Ovary (tissue), 3 donors: ENCODE results near the gene ENO1.

Source experiments
- POLR2A ChIP-seq: fragments of 450-650 bp; IDR thresholded peaks from one replicate; pipeline ENCODE4 v1.6.1; 2017; ENCODE audit warnings: antibody characterized with exemption, mild to moderate bottlenecking, moderate library complexity
- TF ChIP-seq, protein P1 (sequence below), 3 donors: fragments of 450-650 bp in 2 of 3; fragments of 200-600 bp in 1 of 3; IDR thresholded peaks; one replicate each; pipeline versions ENCODE4 v1.5.1 to v1.8.0; 2016 to 2022; ENCODE audit warnings: antibody characterized with exemption in 3 of 3, mild to moderate bottlenecking in 1 of 3
- donor health status: DM: no; HTN: no; CAD: no.

- TF ChIP-seq, protein P1, sequence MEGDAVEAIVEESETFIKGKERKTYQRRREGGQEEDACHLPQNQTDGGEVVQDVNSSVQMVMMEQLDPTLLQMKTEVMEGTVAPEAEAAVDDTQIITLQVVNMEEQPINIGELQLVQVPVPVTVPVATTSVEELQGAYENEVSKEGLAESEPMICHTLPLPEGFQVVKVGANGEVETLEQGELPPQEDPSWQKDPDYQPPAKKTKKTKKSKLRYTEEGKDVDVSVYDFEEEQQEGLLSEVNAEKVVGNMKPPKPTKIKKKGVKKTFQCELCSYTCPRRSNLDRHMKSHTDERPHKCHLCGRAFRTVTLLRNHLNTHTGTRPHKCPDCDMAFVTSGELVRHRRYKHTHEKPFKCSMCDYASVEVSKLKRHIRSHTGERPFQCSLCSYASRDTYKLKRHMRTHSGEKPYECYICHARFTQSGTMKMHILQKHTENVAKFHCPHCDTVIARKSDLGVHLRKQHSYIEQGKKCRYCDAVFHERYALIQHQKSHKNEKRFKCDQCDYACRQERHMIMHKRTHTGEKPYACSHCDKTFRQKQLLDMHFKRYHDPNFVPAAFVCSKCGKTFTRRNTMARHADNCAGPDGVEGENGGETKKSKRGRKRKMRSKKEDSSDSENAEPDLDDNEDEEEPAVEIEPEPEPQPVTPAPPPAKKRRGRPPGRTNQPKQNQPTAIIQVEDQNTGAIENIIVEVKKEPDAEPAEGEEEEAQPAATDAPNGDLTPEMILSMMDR (IDR thresholded peaks at IDR 0.05) = peak in 1 of 3 donors; percentile 9
- TF ChIP-seq POLR2A = no peak
Observed at GRCh38 chr1:8879464-8879921, 1.0 kb upstream of the ENO1 start.
